Esophagus squamous epithelium (tissue), 5 donors: ENCODE data around the gene RETREG3. TPM values are rescaled to one million over a fixed set of nuclear protein-coding genes. Genes with fewer than 3 reads are reported as not detected.

ENCODE experiments used
- DNase-seq: peaks from one replicate; lab custom pipeline; 2025; lab: John Stamatoyannopoulos, UW
- H3K27ac ChIP-seq, 4 donors: fragments of 200-600 bp; sonication (generic); one replicate each; pipeline ENCODE4 v1.5.1; 2016 to 2019; ENCODE audit warnings: mild to moderate bottlenecking in 1 of 4
- H3K27me3 ChIP-seq, 4 donors: fragments of 200-600 bp; sonication (generic); 1 replicate in 3 of 4; 2 replicates in 1 of 4; pipeline versions ENCODE4 v1.5.1 to v1.6.0; 2017 to 2021; ENCODE audit warnings: antibody characterized with exemption in 1 of 4
- H3K36me3 ChIP-seq, 3 donors: fragments of 200-600 bp; sonication (generic); one replicate each; pipeline ENCODE4 v1.5.1; 2016 to 2019
- H3K4me1 ChIP-seq, 3 donors: fragments of 200-600 bp; sonication (generic); one replicate each; pipeline ENCODE4 v1.5.1; 2017 to 2019
- H3K4me3 ChIP-seq, 4 donors: fragments of 200-600 bp; sonication (generic); 1 replicate in 3 of 4; 2 replicates in 1 of 4; pipeline ENCODE4 v1.5.1; 2016 to 2019; ENCODE audit warnings: mild to moderate bottlenecking in 2 of 4, moderate library complexity in 1 of 4
- H3K9me3 ChIP-seq, 3 donors: fragments of 200-600 bp; sonication (generic); one replicate each; pipeline ENCODE4 v1.5.1; 2016 to 2019
- CTCF ChIP-seq, 6 experiments: fragments of 450-650 bp in 4 of 6; fragments of 200-600 bp in 2 of 6; sonication (generic) in 2 of 6; IDR thresholded peaks; one replicate each; pipeline ENCODE4 v1.5.1; 2016 to 2019; ENCODE audit warnings: antibody characterized with exemption in 6 of 6, mild to moderate bottlenecking in 4 of 6, moderate library complexity in 4 of 6
- POLR2A ChIP-seq, 4 donors: fragments of 450-650 bp; IDR thresholded peaks; one replicate each; pipeline ENCODE4 v1.6.1; 2017; ENCODE audit warnings: antibody characterized with exemption in 4 of 4, mild to moderate bottlenecking in 4 of 4, moderate library complexity in 3 of 4
- WGBS, 2 donors: methylation state at CpG; one replicate each; pipeline ENCODE4 v1.1.5; 2018; 5-methylcytosine and 5-hydroxymethylcytosine counted together
- intact Hi-C: fragments of 100-400 bp; cut with DNase I; formaldehyde crosslinking; loops from one replicate; pipeline ENCODE4 v1.15.0; 2022
- total RNA-seq, 4 donors: library from RNA; depleted of rRNA; stranded (reverse); fragments of >200 nt; gene quantifications; one replicate each; pipeline ENCODE4 v1.1.0, GENCODE V29; 2016
- donor health status: DM: yes; HTN: yes; CAD: no.

Gene RETREG3
- total RNA-seq, 4 donors from 2014 or later: 35.7 to 59.6 (median 53.0) TPM

GRCh38 chr17:42568341-42569111 lies 40.6 kb downstream of the RETREG3 start:
- intact Hi-C loops: no loop called here
- WGBS, 2 donors: 81 to 94% methylated on average over 10 of the region's 14 CpGs
- Histone ChIP-seq H3K4me3 (no peak overlapping the region), H3K27me3 (no peaks in the 10 kb centered on the region), H3K9me3 (no peaks in the 10 kb centered on the region), H3K4me1 (peaks cover 28 to 49% (median 31%) of the 10 kb centered on the region in 3 donors), H3K36me3 (peaks cover 48 to 81% (median 57%) of the 10 kb centered on the region in 3 donors), H3K27ac (peak overlapping the region; percentile 9 to 99 (median 94))
- DNase-seq: no peak
- TF ChIP-seq CTCF (IDR thresholded peaks at IDR 0.05) (no peak), POLR2A (IDR thresholded peaks at IDR 0.05) (no peak)

GRCh38 chr17:42566883-42567573 lies 42.1 kb downstream of the RETREG3 start, which contains the start of gene MLX:
Gene MLX (plus strand): TSS chr17:42567100. CDS start chr17:42567125, 25 bp downstream.
- TF ChIP-seq CTCF (IDR thresholded peaks at IDR 0.05) (peak in 1 of 6 experiments; percentile 25), POLR2A (IDR thresholded peaks at IDR 0.05) (peak in 3 of 4 donors; percentile 34 to 47 (median 47))
- H3K4me1 ChIP-seq: peaks cover 37 to 61% (median 40%) of the 10 kb centered on the region in 3 donors
- WGBS, 2 donors: 0 to 2% methylated on average over 7 to 13 of the region's 72 CpGs
- DNase-seq: peak; percentile 54
- intact Hi-C loops: no loop called here
- no peaks in the 10 kb centered on the region for H3K27me3 ChIP-seq
- no peaks in the 10 kb centered on the region for H3K9me3 ChIP-seq
- H3K27ac ChIP-seq: peak within 1 kb of the TSS; percentile 94 to 99 (median 96)
- H3K36me3 ChIP-seq: peaks cover 39 to 66% (median 42%) of the 10 kb centered on the region in 3 donors
- peak within 1 kb of the TSS; percentile 91 to 99 (median 94) for H3K4me3 ChIP-seq

- no peak for DNase-seq
- Histone ChIP-seq H3K4me3 (peak overlapping the region; percentile 91 to 99 (median 94)), H3K27ac (peak overlapping the region; percentile 94 to 99 (median 96)), H3K4me1 (peaks cover 41 to 66% (median 45%) of the 10 kb centered on the region in 3 donors), H3K36me3 (peaks cover 32 to 59% (median 36%) of the 10 kb centered on the region in 3 donors), H3K27me3 (no peaks in the 10 kb centered on the region), H3K9me3 (no peaks in the 10 kb centered on the region)
- intact Hi-C loops: no loop called here
- peak in 1 of 6 experiments; percentile 7 for TF ChIP-seq CTCF (IDR thresholded peaks at IDR 0.05)
- TF ChIP-seq POLR2A (IDR thresholded peaks at IDR 0.05): no peak
- WGBS, 2 donors: 35 to 45% methylated on average over 8 to 12 of the region's 28 CpGs
Measured at GRCh38 chr17:42566215-42566882, 42.8 kb downstream of the RETREG3 start.

GRCh38 chr17:42565523-42566214 lies 43.5 kb downstream of the RETREG3 start:
- Histone ChIP-seq H3K4me3 (no peak overlapping the region), H3K9me3 (no peaks in the 10 kb centered on the region), H3K27ac (peak overlapping the region; percentile 94 to 99 (median 96)), H3K27me3 (no peaks in the 10 kb centered on the region), H3K4me1 (peaks cover 43 to 70% (median 47%) of the 10 kb centered on the region in 3 donors), H3K36me3 (peaks cover 31 to 52% (median 33%) of the 10 kb centered on the region in 3 donors)
- DNase-seq: no peak
- intact Hi-C loops: no loop called here
- TF ChIP-seq CTCF (IDR thresholded peaks at IDR 0.05) (no peak), POLR2A (IDR thresholded peaks at IDR 0.05) (no peak)
- 84 to 100% methylated on average over 1 to 13 of the region's 16 CpGs for WGBS, 2 donors
